HUDEP-2 (cell line): ENCODE results near the gene DCDC2B.
"Not testable (repeated sequence)": the region's sequence is repeated elsewhere in the genome, so short reads cannot be mapped to it uniquely, and the experiment has no call there.

Source experiments
- DNase-seq, 76 experiments: peaks; one replicate each; lab custom pipeline; 2025; ENCODE audit not compliant: unreplicated experiment in 76 of 76; lab: John Stamatoyannopoulos, UW

The DCDC2B gene

DNA sequence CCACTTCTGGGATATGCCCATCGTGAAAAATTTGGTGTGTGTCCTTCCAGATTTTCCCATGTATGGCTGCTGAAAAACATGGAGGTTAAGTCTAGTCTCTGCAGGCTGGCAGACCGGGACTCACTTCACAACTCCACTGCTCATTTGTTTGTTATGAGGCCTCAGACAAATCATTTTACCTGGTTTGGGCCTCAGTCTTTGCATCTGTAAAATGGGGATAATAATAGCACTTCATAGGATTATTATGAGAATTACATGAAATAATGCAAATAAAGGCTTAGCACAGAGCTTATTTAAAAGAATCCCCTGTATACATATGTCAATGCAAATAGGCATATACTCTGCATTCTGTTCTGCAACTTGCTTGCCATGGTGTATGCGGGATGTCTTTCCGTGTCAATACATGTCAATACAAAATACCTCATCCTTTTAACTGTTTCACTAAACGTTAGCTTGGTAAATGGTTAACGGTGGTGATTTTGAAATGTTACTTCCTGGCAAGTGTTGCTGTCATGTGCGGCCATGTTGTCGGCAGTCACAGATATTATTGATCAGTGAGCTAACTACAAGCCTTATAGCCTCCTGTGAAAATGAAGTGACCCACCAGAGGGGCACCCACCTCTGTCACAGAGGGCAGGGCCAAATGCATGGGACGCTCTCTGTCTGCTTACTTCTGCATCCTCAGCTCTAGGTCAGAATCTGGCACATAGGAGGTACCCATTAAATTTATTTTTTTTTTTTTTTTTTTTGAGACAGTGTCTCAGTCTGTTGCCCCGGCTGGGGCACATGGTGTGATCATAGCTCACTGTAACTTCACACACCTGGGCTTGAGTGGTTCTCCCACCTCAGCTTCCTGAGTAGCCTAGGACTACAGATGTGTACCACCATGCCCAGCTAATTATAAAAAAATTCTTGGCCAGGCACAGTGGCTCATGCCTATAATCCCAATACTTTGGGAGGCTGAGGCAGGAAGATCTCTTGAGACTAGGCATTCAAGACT is 46.5 kb downstream of the DCDC2B start:
- no peak for DNase-seq

DNA sequence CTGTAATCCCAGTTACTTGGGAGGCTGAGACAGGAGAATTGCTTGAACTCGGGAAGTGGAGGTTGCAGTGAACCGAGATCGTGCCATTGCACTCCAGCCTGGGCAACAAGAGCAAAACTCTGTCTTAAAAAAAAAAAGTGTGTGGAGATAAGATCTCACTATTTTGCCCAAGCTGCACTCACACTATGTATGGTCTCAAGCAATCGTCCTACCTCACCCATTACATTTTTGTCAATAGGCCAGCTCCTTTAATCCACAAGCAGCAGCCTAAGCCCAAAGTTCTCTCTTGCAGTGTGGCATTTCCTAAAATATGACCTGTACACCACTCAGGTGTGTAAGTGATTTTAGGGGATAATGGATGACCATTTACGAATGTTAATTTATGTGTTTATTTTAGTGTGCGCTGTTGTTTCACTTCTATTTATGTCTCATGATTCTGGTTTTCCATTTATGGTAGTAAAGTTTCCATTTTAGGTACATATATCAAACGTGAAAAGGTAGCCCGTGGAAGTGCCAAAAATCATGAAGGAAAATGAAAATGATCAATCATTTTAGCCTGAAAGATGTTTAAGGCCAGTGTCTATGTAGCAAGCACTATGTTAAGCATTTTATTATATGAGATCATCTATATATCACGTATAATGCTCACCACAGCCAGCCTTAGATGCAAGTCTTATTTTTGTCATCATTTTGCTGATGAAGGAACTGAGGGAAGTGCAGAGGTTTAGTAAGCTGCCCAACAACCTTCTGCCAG is 47.8 kb downstream of the DCDC2B start:
- no peak for DNase-seq

DNA sequence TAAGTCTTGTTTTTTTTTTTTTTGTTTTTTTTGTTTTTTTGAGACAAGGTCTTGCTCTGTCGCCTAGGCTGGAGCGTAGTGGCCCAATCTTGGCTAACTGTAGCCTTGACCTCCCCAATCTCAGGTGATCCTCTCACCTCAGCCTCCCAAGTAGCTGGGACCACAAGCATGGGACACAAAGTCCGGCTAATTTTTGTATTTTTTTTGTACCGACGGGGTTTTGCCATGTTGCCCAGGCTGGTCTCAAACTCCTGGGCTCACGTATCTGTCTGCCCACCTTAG is 48.3 kb downstream of the DCDC2B start:
- DNase-seq = no peak

DNA sequence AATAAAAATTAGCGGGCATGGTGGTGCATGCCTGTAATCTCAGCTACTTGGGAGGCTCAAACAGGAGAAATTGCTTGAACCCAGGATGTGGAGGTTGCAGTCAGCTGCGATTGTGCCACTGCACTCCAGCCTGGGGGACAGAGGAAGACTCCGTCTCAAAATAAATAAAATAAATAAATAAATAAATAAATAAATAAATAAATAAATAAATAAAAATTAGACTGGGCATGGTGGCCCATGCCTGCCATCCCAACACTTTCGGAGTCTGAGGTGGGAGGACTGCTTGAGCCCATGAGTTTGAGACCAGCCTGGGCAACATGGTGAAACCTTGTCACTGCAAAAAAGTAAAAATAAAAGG is 54.3 kb downstream of the DCDC2B start:
- DNase-seq = not testable (repeated sequence)

DNA sequence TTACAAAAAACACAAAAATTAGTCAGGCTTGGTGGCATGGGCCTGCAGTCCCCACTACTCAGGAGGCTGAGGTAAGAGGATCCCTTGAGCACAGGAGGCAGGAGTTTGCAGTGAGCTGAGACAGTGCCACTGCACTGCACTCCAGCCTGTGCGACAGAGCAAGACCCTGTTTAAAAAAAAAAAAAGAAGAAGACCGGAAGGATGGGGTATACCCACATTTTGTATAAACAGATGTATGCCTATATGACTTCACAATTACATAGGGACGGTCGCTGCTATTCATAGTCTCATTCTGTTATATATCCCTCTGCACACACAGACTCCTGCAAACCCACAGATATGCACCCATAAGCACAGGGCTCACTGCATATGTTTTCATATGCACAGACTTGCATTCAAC is 54.9 kb downstream of the DCDC2B start:
- no peak for DNase-seq
